T follicular helper cell (primary cell): ENCODE data around the gene OR5M10.
"Not testable (repeated sequence)": the region's sequence is repeated elsewhere in the genome, so short reads cannot be mapped to it uniquely, and the experiment has no call there.

ENCODE experiments used
- DNase-seq: peaks from one replicate; pipeline ENCODE4 v3.0.0-alpha.2; 2020; ENCODE audit warnings: low read depth
- total RNA-seq, 2 experiments: gene quantifications; one replicate each; lab custom pipeline; 2026; lab: John Stamatoyannopoulos, UW

The OR5M10 gene
- total RNA-seq: 0 reads per million in 2 experiments

DNA sequence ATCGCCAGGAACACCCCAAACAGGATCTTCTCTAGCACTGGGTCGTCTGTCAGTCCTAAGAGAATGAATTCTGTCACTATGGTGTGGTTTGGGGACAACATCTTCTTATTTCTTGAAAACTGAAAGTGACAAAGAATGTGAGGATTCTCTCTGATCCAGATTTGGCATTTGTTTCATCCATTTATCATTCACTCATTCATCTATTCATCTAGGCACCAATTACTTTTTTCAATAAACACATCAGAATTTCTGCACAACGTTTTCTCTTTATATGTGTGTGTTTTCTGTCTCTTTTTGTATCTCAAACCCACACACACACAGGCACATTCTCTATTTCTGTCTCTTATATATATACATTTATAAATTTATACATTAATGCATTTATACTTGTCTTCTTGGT, at the start of gene OR5M10:
OR5M10 (minus strand) TSS at position 101 of the 400 bp plus-strand sequence; CDS start at position 101, 0 bp downstream.
- DNase-seq: no peak

DNA sequence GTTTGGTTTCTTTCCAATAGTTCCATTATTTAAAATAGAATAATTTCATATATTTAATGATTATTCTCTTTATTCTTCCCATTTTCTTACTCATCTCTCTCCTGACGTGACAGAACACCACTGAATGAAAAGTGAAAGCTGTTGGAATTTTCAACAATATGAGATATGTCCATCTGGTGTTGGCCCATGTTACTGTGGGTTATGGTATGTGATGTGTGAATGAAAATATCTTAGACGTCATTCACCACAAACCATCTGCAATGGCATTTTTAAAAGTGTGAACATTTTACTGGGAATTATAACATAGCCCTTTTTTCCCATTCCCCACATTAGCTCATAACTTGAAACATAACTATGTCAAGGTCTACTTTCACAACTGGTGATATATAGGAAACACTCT, 48.4 kb upstream of the OR5M10 start:
- DNase-seq: no peak

DNA sequence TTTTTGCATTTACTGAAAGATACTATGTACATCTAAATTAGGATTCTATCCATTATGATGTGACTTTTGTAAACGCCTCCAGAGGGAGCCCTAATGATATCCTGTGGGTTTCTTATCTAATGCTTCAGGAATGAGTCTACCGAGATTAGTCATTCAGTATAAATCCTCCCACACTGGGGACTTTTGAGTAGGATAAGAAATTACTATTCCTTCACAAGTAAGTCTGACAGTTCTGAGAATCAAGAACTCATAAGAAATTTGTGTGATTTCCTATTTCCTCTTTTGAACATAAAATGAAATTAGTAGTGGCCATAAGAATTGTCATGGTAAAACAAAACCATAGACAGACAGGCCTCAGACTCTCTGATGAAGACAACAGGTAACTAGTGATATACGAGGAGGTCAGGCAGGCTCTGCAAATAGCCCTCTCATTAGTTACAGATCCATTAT, 47.2 kb upstream of the OR5M10 start:
- no peak for DNase-seq

DNA sequence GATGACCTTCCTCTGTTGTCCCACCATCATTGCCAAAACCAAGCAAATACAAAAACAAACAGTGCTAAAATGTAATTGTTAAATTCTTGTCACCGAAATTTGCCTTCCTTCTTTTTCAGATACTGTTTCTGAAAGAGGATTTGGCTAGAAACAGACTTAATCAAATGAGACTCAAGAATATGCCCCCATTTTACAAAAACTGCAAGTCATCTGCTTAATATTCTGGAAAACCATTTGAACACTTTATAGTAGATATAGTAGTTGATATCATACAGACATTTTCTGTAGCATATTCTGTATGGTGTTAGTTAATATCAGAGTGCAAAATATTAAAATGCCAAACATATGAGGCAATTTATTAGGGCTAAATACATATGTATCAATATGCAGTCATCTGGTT, 33.7 kb upstream of the OR5M10 start:
- no peak for DNase-seq

DNA sequence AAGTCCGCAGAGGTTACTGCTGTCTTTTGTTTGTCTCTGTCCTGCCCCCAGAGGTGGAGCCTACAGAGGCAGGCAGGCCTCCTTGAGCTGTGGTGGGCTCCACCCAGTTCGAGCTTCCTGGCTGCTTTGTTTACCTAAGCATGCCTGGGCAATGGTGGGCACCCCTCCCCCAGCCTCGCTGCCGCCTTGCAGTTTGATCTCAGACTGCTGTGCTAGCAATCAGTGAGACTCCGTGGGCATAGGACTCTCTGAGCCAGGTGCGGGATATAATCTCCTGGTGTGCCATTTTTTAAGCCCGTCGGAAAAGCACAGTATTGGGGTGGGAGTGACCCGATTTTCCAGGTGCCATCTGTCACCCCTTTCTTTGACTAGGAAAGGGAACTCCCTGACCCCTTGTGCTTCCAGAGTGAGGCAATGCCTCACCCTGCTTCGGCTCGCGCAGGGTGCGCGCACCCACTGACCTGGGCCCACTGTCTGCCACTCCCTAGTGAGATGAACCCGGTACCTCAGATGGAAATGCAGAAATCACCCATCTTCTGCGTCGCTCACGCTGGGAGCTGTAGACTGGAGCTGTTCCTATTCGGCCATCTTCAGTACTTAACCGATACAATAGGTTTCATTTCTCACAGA, 14.7 kb upstream of the OR5M10 start:
- not testable (repeated sequence) for DNase-seq

DNA sequence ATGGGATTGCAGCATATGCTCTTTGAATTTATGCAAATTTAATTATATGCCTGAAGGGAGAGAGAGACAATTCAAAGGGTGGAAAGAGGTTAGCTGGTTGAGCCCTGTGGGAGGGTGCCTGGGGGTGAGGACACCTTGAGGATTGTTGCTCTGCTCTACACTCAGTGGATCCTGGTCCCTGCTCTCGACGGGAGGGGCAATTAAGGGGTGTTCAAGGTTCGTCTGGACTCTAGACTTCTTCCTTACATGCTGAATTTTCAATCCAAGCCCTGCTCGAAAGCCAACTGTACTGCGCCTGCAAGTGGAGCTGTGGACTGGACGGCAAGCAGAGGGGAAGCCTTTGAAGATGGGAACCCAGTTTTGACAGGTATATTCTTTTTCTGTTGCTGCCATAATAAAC, 18.9 kb downstream of the OR5M10 start:
- no peak for DNase-seq

DNA sequence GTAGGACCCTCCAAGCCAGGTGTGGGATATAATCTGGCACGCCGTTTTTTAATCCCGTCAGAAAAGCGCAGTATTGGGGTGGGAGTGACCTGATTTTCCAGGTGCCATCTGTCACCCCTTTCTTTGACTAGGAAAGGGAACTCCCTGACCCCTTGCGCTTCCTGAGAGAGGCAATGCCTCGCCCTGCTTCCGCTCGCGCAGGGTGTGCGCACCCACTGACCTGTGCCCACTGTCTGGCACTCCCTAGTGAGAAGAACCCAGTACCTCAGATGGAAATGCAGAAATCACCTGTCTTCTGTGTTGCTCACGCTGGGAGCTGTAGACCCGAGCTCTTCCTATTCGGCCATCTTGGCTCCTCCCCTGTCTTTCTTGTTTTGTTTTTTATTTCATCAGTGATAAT, 22.8 kb downstream of the OR5M10 start:
- DNase-seq: not testable (repeated sequence)

DNA sequence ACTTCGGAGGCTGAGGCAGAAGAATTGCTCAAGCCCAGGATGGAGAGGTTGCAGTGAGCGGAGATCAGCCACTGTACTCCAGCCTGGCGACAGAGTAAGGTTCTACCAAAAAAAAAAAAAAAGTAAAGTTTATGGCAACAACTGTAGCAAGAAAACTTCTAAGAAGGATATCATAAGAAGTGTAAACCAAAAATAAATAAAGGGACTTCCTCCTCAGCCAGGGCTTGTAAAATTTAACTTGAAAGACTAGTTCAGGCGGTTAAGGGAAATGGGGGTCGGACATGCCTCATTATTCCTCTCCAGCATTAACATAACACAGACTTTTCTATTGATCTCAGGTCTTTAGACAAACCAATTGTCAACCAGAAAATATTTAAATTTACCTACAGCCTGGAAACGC, 32.0 kb downstream of the OR5M10 start:
- DNase-seq: no peak

DNA sequence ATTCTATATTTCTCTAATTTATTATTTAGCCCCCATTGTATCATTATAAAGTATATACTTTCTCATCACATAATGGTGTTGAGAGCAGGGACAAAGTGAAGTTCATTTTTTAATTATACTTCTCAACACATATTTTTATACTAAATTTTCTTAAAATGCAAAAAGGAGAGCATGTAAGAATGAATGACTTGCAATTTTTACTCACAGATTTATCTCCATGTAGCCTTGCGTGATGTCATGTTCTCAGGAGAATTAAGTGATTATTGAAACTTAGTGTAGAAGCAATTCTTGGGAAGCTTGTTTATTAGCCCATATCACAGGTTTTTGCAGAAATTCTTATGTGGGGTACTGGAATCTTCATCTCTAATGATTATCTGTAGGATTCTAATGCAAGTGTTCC, 33.8 kb downstream of the OR5M10 start:
- no peak for DNase-seq

DNA sequence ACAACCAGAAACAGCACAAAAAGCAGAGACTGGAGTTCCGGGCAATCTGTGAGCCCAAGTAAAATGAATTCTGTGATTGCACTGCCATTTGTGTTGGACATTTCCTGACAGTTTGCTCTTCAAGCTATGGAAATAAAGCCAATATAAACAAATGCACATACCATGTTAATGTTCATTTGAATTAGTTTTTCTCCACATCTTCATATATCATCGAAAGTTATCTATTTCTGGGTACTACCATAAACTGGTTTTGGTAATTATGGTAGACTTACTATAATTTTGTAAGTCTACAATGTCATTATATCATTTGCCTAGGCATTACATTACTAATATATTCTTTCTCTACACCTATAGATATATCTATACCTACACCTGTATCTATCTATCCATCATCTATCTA, 34.4 kb downstream of the OR5M10 start, which contains the start of gene OR5M11:
OR5M11 (minus strand) TSS at position 101 of the 400 bp plus-strand sequence; CDS start at position 101, 0 bp downstream.
- no peak for DNase-seq

DNA sequence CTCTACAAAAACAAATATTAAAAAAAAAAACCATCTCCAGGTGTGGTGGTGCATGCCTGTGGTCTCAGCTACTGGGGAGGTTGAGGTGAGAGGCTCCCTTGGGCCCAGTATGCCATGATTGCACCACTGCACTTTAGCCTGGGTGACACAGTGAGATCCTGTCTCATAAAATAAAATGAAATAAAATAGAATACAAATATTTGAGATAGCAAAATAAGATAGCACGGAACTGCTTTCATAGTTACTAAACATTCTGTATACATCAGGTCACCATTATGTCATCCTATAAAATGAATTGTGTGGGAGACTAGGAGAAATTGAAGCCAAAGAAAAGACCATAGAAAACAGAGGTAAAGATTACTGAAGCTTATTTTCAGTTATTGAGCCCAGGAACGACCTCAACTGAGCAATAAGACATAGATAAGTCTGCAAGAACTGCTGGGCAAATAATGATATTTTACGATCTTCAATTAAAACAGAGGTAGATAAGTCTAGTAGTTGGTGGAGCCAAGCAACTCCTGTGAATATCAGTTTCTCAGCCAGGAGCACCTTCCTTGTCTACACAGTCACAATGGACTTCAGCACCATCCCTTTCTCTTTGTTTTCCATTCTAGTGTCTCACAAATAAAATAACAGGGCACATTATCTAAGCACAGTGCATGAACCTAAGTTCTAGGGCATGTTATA, 44.3 kb downstream of the OR5M10 start:
- DNase-seq: no peak

DNA sequence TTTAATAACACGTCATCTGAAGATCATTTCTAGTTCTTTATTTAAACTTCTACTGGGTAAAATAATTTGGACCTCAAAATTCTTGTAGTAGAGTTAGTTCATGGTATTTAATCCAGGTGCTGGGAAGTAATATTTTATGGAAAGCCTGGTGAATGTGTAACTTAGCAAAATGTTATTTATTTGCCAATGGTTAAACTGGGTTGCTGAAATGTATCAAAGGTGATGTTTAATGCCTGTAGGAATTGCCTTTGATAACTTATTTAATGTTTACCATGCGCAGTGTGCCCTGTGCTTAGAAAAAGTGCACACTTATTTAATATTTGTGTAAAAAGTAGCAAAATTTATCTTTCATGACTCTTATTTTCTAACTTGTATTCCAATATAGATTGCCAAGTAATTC, 45.7 kb downstream of the OR5M10 start:
- DNase-seq: no peak
